Neural cell (in vitro differentiated cells): ENCODE measurements around the gene NCKAP1. TPM values are rescaled to one million over a fixed set of nuclear protein-coding genes. Genes with fewer than 3 reads are reported as not detected.

ENCODE experiments used
- H2AFZ ChIP-seq: fragments of 200-600, 300-800 bp; sonication (generic), shearing (Covaris generic); 2 replicates; pipeline ENCODE4 v1.6.0; 2014; ENCODE audit warnings: low read depth, mild to moderate bottlenecking, antibody characterized with exemption, low read length, moderate library complexity
- H3F3A ChIP-seq: fragments of 200-600 bp; shearing (Covaris generic); 2 replicates; pipeline ENCODE4 v1.6.1; 2016; ENCODE audit warnings: mild to moderate bottlenecking, moderate library complexity, mixed read lengths, antibody characterized with exemption, low read length; ENCODE audit not compliant: insufficient read depth, poor library complexity, severe bottlenecking
- H3K27ac ChIP-seq: fragments of 200-600, 300-800 bp; sonication (generic), shearing (Covaris generic); 2 replicates; pipeline ENCODE4 v1.5.1; 2014; ENCODE audit warnings: mild to moderate bottlenecking, low read length, moderate library complexity
- H3K27me3 ChIP-seq: fragments of 300-800, 200-600 bp; sonication (generic), shearing (Covaris generic); 2 replicates; pipeline ENCODE4 v1.6.0; 2014; ENCODE audit warnings: mild to moderate bottlenecking, low read depth, low read length, moderate library complexity; ENCODE audit not compliant: insufficient read depth
- H3K36me3 ChIP-seq: fragments of 300-800, 200-600 bp; sonication (generic), shearing (Covaris generic); 2 replicates; pipeline ENCODE4 v1.5.1; 2014; ENCODE audit warnings: mild to moderate bottlenecking, antibody characterized with exemption, low read length, moderate library complexity; ENCODE audit not compliant: insufficient read depth
- H3K4me2 ChIP-seq: fragments of 300-800, 200-600 bp; sonication (generic), shearing (Covaris generic); 2 replicates; pipeline ENCODE4 v1.6.0; 2014; ENCODE audit warnings: mild to moderate bottlenecking, low read length
- H3K4me3 ChIP-seq: fragments of 300-800, 200-600 bp; sonication (generic), shearing (Covaris generic); 2 replicates; pipeline ENCODE4 v1.5.1; 2014; ENCODE audit warnings: mild to moderate bottlenecking, low read length, moderate library complexity
- H3K79me2 ChIP-seq: fragments of 200-600 bp; shearing (Covaris generic); replicated peaks from 2 replicates; pipeline ENCODE4 v1.6.0; 2014; ENCODE audit warnings: mild to moderate bottlenecking, low read length, moderate library complexity; ENCODE audit not compliant: insufficient read depth
- H3K9ac ChIP-seq: fragments of 300-800, 200-600 bp; sonication (generic), shearing (Covaris generic); 2 replicates; pipeline ENCODE4 v1.6.1; 2016; ENCODE audit warnings: mild to moderate bottlenecking, low read length, mixed read lengths
- H3K9me2 ChIP-seq: fragments of 200-600 bp; shearing (Covaris generic); 2 replicates; pipeline ENCODE4 v1.6.1; 2016; ENCODE audit warnings: mild to moderate bottlenecking, low read length, mixed read lengths; ENCODE audit not compliant: insufficient read depth
- H3K9me3 ChIP-seq: fragments of 200-600, 300-800 bp; sonication (generic), shearing (Covaris generic); 2 replicates; pipeline ENCODE4 v1.6.1; 2016; ENCODE audit warnings: mild to moderate bottlenecking, mixed run types, low read length, moderate library complexity, mixed read lengths
- H4K20me1 ChIP-seq: fragments of 200-600 bp; shearing (Covaris generic); 2 replicates; pipeline ENCODE4 v1.6.1; 2016; ENCODE audit warnings: mild to moderate bottlenecking, mixed run types; ENCODE audit not compliant: insufficient read depth
- CTCF ChIP-seq: fragments of 450-650 bp; IDR thresholded peaks from 2 replicates; pipeline ENCODE4 v1.5.1; 2014; ENCODE audit warnings: antibody characterized with exemption, mild to moderate bottlenecking, moderate library complexity; ENCODE audit not compliant: poor library complexity, severe bottlenecking
- EP300 ChIP-seq: fragments of 450-650 bp; conservative IDR thresholded peaks from 2 replicates; pipeline ENCODE4 v1.6.1; 2014; ENCODE audit warnings: antibody characterized with exemption, mild to moderate bottlenecking, moderate library complexity; ENCODE audit not compliant: poor library complexity, severe bottlenecking
- EZH2 ChIP-seq: fragments of 200-600, 300-800 bp; shearing (Covaris generic), sonication (generic); IDR thresholded peaks from 2 replicates; pipeline ENCODE4 v1.6.1; 2014; ENCODE audit warnings: antibody characterized with exemption, low read length, borderline replicate concordance, mild to moderate bottlenecking; ENCODE audit not compliant: insufficient read depth, poor library complexity, severe bottlenecking
- MXI1 ChIP-seq: fragments of 450-650 bp; conservative IDR thresholded peaks from 2 replicates; pipeline ENCODE4 v1.6.1; 2014; ENCODE audit warnings: antibody characterized with exemption, mild to moderate bottlenecking; ENCODE audit not compliant: poor library complexity, severe bottlenecking
- POLR2AphosphoS5 ChIP-seq: IDR thresholded peaks from 2 replicates; pipeline ENCODE4 v1.6.1; 2012
- RAD21 ChIP-seq: fragments of 450-650 bp; conservative IDR thresholded peaks from 2 replicates; pipeline ENCODE4 v1.6.1; 2014; ENCODE audit warnings: antibody characterized with exemption, mild to moderate bottlenecking, moderate library complexity
- REST ChIP-seq: IDR thresholded peaks from 2 replicates; pipeline ENCODE4 v1.6.1; 2012; ENCODE audit warnings: borderline replicate concordance
- SMC3 ChIP-seq: fragments of 450-650 bp; conservative IDR thresholded peaks from 2 replicates; pipeline ENCODE4 v1.6.1; 2014; ENCODE audit warnings: antibody characterized with exemption, mild to moderate bottlenecking, moderate library complexity; ENCODE audit not compliant: poor library complexity
- TAF1 ChIP-seq: IDR thresholded peaks from 2 replicates; pipeline ENCODE4 v1.6.1; 2012; ENCODE audit warnings: low read depth
- polyA plus RNA-seq: library from polyadenylated mRNA; depleted of rRNA; stranded (reverse); fragments of >200 nt; gene quantifications from 2 replicates; pipeline ENCODE4 v1.2.3, GENCODE V29; 2014

The NCKAP1 gene
- polyA plus RNA-seq, 1 donor from 2014 or later = 124 TPM

GRCh38 chr2:183068561-183068960, 30.3 kb upstream of the NCKAP1 start:
- no peak overlapping the region for H3K4me3 ChIP-seq
- no peaks in the 10 kb centered on the region for H3K9me2 ChIP-seq
- H3K27me3 ChIP-seq = no peaks in the 10 kb centered on the region
- no peak overlapping the region for H3K27ac ChIP-seq
- no peaks in the 10 kb centered on the region for H3F3A ChIP-seq
- no peaks in the 10 kb centered on the region for H4K20me1 ChIP-seq
- H3K9me3 ChIP-seq = peaks cover 4% of the 10 kb centered on the region
- no peaks in the 10 kb centered on the region for H3K36me3 ChIP-seq
- H2AFZ ChIP-seq = no peak overlapping the region
- TF ChIP-seq EP300 (no peak), CTCF (no peak), POLR2AphosphoS5 (no peak), MXI1 (no peak), SMC3 (no peak), EZH2 (no peak), TAF1 (no peak), REST (no peak), RAD21 (no peak)
- no peaks in the 10 kb centered on the region for H3K79me2 ChIP-seq
- no peak overlapping the region for H3K9ac ChIP-seq
- H3K4me2 ChIP-seq = no peak overlapping the region

- peak overlapping the region; percentile 54 for H3K27ac ChIP-seq
- no peaks in the 10 kb centered on the region for H3K9me3 ChIP-seq
- no peak overlapping the region for H3K9ac ChIP-seq
- H3F3A ChIP-seq = no peaks in the 10 kb centered on the region
- peak overlapping the region; percentile 0 for H3K4me3 ChIP-seq
- H3K79me2 ChIP-seq = no peaks in the 10 kb centered on the region
- no peak overlapping the region for H3K4me2 ChIP-seq
- no peaks in the 10 kb centered on the region for H3K27me3 ChIP-seq
- no peaks in the 10 kb centered on the region for H3K36me3 ChIP-seq
- H4K20me1 ChIP-seq = no peaks in the 10 kb centered on the region
- TF ChIP-seq REST (no peak), EZH2 (no peak), EP300 (no peak), RAD21 (no peak), SMC3 (no peak), MXI1 (no peak), CTCF (no peak), POLR2AphosphoS5 (peak; percentile 20)
- no peaks in the 10 kb centered on the region for H3K9me2 ChIP-seq
- no peak overlapping the region for H2AFZ ChIP-seq
These were observed 24.8 kb upstream of the NCKAP1 start for GRCh38 chr2:183063083-183063482.
